ELR (cell line): ENCODE data around the gene ARCN1.

Experiments
- DNase-seq: peaks from one replicate; pipeline ENCODE4 v3.0.0-alpha.2; 2015; ENCODE audit warnings: low read depth

Gene ARCN1

DNA sequence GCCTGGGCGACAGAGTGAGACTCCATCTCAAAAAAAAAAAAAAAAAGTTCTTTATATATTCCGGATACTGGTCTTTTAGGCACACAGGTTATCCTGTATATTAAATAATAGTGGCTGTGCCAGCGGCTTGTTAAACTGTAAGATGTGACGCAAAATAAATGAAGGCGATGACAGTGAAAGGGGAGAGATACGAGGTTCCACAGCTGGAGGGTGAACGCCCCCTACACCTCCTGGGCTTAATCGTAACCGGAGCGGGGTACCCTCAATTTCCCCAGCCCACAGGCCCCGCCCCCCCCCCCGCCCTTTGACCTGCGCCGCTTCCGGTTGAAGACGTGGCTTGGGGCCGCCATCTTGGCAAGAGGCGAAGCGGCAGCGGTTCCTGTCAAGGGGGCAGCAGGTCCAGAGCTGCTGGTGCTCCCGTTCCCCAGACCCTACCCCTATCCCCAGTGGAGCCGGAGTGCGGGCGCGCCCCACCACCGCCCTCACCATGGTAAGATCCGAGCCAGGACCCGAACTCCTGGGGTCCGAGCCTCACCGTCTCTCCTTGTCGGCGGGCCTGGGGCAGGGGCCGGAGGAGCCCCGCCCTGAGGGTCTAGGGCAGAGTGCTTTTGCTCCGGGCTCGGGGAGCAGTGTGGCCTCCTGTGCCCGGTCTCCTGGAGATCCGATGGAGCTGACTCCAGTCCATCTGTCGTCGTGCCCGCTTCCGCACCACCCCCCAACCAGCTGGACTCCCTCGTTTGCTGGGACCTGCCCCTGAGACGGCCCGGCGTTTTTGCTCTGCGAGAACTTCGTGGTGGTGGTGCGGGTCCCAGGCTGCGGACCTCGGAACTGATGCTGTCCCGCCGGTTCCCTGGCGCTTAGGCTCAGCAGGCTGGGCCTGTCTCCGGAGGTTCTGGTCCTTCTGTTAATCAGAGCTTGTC, at the start of gene ARCN1:
Gene ARCN1, plus strand, starts transcription at position 349 of the 920 bp plus-strand sequence. Its CDS starts 139 bp downstream, at position 488.
- DNase-seq = peak; percentile 82

DNA sequence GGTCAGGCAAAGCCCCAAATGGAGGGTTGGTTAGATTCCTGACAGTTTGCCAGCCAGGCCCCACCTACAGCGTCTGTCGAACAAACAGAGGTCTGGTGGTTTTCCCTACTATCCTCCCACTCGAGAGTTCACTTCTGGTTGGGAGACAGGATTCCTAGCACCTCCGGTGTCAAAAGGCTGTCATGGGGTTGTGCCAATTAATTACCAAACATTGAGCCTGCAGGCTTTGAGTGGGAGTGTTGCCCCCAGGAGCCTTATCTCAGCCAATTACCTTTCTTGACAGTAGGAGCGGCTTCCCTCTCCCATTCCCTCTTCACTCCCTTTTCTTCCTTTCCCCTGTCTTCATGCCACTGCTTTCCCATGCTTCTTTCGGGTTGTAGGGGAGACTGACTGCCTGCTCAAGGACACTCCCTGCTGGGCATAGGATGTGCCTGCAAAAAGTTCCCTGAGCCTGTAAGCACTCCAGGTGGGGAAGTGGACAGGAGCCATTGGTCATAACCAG, 49.6 kb upstream of the ARCN1 start:
- DNase-seq = peak; percentile 53

DNA sequence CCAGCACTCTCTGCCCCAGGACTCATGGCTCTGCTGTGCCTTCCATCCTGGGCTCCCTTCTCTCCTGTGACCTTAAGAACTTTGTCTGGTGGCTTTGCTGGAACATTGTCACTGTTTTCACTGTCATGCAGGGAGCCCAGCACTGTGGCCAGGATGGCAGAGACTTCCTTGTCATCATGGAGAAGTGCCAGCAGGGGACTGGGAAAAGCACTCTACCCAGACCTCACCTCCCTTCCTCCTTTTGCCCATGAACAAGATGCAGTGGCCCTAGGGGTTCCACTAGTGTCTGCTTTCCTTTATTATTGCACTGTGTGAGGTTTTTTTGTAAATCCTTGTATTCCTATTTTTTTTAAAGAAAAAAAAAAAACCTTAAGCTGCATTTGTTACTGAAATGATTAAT, 47.9 kb upstream of the ARCN1 start:
- no peak for DNase-seq

DNA sequence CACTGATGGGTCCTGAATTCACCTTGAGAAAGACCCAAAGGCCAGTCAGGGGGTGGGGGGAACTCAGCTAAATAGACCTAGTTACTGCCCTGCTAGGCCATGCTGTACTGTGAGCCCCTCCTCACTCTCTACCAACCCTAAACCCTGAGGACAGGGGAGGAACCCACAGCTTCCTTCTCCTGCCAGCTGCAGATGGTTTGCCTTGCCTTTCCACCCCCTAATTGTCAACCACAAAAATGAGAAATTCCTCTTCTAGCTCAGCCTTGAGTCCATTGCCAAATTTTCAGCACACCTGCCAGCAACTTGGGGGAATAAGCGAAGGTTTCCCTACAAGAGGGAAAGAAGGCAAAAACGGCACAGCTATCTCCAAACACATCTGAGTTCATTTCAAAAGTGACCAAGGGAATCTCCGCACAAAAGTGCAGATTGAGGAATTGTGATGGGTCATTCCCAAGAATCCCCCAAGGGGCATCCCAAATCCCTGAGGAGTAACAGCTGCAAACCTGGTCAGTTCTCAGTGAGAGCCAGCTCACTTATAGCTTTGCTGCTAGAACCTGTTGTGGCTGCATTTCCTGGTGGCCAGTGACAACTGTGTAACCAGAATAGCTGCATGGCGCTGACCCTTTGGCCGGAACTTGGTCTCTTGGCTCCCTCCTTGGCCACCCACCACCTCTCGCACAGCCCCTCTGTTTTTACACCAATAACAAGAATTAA, 47.3 kb upstream of the ARCN1 start:
- DNase-seq = no peak

DNA sequence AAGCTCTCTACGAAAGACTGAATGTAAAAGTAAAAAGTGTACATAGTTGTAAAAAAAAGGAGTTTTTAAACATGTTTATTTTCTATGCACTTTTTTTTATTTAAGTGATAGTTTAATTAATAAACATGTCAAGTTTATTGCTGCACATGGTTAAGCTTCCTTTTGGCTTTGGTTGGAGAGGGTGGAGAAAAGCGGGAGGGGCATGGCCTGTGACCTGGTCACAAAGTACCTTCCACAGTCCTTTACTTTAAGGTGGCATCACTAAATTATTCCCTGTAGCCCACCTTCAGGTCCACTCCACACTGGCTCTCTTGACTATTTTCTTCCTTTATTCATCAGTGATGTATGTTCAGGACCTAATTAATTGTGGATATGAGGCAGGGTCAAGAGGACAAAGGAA, 45.5 kb upstream of the ARCN1 start:
- DNase-seq = no peak

DNA sequence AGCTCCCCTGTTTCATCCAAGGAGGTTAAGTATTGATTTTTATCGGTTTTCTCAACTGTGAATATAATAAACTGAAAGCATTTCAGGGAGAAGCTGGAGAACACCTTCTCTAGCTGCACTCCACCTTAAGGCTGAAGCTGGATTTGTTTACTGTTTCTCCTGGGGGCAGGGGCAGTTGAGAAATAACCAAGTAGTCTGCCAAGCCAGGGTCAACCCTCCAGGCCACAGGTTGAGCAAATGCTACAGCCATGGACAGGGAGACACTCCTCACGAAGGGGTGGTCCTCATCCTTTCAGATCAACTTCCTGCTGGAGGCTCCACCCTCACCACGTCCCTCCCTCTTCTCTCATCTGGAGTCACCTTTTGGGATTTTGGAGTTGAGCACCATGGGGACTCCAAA, 45.1 kb upstream of the ARCN1 start, which contains the start of gene TTC36:
Gene TTC36, plus strand, starts transcription at position 366 of the 400 bp plus-strand sequence. Its CDS starts 21 bp downstream, at position 387.
- no peak for DNase-seq

DNA sequence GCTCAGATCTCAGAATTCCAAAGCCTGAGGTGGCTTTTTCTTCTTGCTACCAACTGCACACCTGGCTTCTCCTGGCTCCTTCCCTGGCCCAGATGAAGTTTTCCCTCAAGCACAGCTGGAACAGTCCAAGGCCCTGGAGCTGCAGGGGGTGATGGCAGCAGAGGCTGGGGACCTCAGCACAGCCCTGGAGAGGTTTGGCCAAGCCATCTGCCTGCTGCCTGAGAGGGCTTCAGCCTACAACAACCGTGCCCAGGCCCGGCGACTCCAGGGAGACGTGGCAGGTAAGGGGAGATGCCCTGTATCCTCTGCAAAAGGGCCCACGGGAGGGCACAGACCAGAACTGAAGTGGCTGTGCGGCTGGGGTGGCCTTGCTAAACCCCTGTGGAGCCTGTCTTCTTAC, 43.7 kb upstream of the ARCN1 start:
- DNase-seq = no peak

DNA sequence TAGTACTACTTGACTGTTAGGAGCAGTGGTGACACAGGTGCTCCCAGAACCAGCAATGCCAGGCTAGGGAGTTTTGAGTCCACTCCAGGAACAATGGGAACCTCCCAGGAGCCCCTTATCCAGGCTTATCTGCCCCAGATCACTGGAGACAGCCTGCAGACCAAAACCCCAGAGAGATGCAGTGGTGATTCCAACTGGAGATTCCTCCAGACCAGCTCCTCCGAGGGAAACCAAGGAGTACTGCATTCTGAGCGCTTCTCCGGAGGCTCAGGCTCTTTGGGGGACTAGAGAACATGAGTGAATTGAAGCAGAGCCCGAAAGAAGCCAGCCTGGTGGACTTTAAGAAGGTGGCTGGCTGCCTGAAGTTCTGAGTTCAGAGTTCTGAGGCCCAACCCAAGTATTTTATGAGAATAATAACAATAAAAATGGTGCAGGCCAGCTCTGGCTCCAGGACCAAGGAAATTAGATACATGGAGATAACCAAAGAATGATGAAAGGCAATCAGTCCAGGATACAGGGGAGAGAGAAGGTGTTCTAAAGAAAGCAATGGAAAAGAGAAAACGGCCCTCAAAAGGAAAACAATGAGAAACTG, 42.5 kb upstream of the ARCN1 start:
- no peak for DNase-seq

DNA sequence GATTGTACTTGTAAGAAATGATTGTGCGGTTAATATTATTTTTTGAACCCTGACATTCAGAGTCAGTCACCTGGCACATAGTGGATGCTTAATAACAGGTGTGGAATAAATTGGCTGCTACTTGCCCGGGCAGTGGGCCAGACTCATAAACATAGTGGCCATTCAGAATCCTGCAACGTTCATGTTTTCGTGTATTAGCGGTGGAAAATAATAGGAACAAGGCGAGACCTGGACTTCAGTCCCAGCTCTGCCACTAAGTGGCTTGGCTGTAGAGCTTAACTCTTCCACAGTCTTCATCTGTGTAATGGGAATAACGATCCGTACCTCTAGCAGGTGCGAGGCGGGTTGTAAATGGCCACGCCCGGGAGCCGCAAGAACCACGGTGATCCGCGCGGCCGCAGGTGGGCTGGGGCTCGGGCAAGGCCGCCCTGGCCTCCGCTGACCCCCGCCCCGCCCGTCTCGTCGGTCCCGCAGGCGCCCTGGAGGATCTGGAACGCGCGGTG, 42.0 kb upstream of the ARCN1 start:
- peak; percentile 26 for DNase-seq

DNA sequence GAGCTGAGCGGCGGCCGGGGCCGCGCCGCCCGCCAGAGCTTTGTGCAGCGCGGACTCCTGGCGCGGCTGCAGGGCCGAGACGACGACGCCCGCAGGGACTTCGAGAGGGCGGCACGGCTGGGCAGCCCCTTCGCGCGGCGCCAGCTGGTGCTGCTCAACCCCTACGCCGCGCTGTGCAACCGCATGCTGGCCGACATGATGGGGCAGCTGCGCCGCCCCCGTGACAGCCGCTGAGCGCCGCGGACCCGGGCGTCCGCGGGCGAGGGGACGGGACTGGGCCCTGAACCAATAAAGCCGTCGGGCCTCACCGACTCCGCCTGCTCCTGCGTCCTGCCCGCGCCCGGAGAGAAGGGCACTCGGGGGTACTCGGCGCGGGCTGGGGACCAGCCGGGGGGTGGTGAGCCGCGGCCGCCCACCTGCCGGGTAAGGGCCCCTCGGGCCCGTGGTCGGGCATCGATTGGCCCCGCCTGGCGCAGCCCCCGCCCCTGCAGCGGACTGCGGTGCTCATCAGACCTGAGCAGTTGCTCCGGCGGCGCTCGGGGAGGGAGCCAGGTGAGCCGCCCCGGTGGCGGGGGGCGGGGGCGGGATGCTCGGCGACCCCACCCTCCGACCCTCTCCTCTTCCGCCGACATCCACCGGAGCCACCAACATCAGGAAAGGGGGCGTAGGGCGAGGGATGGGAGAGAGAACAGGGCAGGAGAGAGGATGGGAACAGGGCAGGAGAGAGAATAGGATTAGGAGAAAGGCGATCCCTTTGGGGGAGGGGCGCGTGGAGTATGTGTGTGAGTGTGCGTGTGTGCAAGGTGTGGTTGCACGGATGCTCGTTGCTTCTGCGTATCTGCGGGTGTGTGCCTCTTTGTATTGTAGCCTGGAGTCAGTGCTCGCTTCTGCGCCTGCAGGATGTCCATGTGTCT, 41.3 kb upstream of the ARCN1 start, which contains the start of gene TMEM25:
Gene TMEM25, plus strand, starts transcription at position 510 of the 914 bp plus-strand sequence. CDS start 610 bp downstream, outside the sequence.
- DNase-seq = peak; percentile 41

DNA sequence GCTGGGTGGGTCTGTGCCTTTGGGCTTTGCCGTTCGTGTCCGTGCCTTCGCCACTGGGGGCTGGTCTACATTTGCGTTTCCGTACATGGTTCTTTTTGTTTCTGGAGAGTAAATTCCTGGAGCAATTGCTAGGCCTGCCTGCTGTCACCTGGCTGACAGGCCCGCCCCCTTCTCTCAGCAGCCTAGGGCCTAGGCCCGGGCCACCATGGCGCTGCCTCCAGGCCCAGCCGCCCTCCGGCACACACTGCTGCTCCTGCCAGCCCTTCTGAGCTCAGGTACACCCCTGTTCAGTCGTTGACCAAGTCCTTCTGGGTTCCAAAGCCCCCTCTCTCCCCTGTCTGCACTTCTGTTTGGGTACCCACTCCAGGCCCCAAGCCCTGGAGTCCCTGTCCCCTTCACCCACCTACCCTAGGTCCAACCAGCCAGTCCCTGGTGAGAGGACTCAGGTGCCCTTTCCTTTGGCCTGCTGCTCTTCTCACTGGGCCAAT, 40.6 kb upstream of the ARCN1 start:
- DNase-seq = no peak

DNA sequence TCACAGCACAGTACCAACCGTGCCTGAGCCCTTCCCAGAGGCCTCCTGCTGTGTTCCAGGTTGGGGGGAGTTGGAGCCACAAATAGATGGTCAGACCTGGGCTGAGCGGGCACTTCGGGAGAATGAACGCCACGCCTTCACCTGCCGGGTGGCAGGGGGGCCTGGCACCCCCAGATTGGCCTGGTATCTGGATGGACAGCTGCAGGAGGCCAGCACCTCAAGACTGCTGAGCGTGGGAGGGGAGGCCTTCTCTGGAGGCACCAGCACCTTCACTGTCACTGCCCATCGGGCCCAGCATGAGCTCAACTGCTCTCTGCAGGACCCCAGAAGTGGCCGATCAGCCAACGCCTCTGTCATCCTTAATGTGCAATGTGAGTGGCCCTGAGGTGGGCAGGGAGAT, 40.1 kb upstream of the ARCN1 start:
- no peak for DNase-seq

DNA sequence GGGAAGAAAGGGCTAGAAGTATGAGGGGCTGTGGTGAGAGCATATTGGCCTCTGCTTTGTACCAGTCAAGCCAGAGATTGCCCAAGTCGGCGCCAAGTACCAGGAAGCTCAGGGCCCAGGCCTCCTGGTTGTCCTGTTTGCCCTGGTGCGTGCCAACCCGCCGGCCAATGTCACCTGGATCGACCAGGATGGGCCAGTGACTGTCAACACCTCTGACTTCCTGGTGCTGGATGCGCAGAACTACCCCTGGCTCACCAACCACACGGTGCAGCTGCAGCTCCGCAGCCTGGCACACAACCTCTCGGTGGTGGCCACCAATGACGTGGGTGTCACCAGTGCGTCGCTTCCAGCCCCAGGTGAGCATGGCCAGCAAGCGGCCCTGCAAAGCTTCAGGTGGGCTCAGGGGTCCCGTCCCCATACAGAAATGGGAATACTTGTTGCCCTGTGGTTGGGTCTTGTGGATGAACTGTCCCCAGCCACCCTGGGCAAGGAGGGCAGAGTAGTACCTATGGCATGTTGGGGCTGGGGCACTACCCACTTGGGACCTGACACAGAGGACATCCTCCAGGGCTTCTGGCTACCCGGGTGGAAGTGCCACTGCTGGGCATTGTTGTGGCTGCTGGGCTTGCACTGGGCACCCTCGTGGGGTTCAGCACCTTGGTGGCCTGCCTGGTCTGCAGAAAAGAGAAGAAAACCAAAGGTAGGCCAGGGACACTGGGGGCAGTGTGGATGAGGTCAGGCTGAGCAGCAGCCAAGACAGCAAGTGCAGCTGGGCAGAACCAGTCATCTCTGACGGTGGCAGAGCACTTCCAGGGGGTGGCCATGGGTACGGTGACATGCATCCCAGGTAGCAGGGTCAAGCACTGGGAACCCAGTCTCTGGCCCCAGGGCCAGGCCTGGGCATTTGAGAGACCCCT, 39.1 kb upstream of the ARCN1 start:
- DNase-seq = no peak

DNA sequence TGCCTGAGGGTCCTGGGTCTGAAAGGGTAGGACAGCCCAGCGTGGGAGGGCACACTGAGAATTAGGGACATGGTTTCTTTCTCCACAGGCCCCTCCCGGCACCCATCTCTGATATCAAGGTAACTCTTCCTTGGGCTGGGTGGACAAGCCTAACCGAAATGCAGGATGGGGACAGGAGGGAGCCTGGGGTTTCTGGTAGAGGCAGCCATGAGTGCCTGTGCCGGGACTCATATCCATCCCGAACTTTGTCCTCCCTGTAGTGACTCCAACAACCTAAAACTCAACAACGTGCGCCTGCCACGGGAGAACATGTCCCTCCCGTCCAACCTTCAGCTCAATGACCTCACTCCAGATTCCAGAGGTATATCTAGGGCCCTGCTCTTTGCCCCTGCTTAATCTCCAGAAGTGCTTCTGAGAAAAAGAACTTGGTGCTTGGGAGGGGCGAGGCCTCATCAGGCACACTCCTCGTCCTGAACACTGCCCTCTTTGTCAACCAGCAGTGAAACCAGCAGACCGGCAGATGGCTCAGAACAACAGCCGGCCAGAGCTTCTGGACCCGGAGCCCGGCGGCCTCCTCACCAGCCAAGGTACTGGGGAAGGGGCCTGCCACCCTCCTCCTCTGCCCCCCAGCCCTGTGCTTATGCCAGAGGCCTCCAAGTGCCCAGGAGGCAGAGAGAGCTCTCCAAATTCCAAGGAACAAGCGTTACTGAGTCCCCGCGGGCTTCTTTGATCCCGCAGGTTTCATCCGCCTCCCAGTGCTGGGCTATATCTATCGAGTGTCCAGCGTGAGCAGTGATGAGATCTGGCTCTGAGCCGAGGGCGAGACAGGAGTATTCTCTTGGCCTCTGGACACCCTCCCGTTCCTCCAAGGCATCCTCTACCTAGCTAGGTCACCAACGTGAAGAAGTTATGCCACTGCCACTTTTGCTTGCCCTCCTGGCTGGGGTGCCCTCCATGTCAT, 38.2 kb upstream of the ARCN1 start:
- DNase-seq = no peak

DNA sequence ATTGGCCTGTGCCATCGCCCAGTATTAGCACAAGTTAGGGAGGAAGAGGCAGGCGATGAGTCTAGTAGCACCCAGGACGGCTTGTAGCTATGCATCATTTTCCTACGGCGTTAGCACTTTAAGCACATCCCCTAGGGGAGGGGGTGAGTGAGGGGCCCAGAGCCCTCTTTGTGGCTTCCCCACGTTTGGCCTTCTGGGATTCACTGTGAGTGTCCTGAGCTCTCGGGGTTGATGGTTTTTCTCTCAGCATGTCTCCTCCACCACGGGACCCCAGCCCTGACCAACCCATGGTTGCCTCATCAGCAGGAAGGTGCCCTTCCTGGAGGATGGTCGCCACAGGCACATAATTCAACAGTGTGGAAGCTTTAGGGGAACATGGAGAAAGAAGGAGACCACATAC, 36.9 kb upstream of the ARCN1 start:
- no peak for DNase-seq

DNA sequence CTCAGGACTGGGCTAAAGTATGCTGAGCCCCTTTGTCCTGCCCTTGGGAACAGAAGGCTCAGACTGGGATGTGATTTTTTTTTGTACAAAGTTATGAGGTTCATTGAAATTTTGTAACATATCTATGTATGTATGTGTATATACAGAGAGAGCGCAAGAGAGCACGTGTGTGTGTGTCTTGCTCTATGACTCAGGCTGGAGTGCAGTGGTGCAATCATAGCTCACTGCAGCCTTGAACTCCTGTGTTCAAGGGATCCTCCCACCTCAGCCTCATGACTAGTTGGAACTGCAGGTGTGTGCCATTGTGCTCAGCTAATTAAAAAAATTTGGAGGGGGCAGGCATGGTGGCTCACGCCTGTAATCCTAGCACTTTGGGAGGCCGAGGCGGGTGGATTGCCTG, 35.5 kb upstream of the ARCN1 start:
- DNase-seq = no peak

DNA sequence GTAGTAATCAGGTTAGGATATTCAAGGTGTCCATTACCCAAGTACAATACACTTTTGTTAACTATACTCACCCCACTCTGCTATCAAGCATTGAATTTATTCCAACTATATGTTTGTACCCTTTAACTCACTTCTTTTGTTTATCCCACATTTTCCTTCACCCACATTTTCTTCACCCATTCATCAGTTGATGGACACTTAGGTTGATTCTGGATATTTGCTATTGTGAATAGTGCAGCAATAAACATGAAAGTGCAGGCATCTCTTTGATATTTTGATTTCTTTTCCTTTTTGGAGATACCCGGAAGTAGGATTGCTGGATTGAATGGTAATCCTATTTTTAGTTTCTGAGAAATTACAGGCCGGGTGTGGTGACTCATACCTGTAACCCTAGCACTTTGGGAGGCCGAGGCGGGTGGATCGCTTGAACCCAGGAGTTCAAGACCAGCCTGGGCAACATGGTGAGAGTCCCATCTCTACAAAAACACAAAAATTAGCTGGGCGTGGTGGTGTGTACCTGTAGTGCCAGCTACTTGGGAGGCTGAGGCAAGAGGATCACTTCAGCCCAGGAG, 34.7 kb upstream of the ARCN1 start:
- no peak for DNase-seq

DNA sequence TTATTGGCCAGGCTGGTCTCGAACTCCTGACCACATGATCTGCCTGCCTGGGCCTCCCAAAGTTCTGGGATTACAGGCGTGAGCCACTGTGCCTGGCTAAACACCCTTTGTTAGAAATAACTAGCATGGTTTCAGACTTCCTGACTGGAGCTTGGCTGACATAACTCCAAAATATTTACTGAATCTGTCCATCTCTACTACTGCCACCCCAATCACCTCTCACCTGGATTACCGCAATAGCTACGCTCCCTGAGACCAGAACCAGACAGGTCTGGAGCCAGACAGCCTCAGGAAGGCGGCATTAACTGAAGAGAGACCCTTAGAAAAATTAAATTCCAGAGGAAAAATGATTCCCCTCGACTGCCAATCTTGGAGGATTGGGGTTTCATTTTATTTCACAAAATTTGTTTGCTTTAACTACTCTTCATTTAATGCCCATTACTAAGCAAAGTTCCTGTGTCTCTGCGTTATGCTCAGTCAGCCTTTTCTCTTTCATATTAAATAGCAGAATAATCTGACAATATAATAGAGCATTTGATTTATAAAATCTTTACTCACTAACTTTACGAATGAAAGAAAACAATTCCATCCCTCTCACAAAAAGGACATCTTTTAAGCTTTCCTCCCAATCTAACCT, 28.1 kb upstream of the ARCN1 start:
- no peak for DNase-seq
